Ecto neural progenitor cell (in vitro differentiated cells): ENCODE results near the gene LIMS4.
"Not testable (repeated sequence)": the region's sequence is repeated elsewhere in the genome, so short reads cannot be mapped to it uniquely, and the experiment has no call there.

Source experiments
- DNase-seq: peaks from one replicate; pipeline ENCODE4 v3.0.0-alpha.2; 2018; ENCODE audit warnings: low spot score

The LIMS4 gene

GRCh38 chr2:110449127-110449947, 23.3 kb downstream of the LIMS4 start:
- DNase-seq, result not testable (repeated sequence)

GRCh38 chr2:110446644-110447043, 26.0 kb downstream of the LIMS4 start:
- not testable (repeated sequence) for DNase-seq

GRCh38 chr2:110443305-110444005, 29.2 kb downstream of the LIMS4 start:
- not testable (repeated sequence) for DNase-seq

- not testable (repeated sequence) for DNase-seq
These were observed 30.7 kb downstream of the LIMS4 start for GRCh38 chr2:110441905-110442304.

GRCh38 chr2:110434565-110434964, 38.1 kb downstream of the LIMS4 start:
- not testable (repeated sequence) for DNase-seq

- DNase-seq, result not testable (repeated sequence)
These were observed 46.9 kb downstream of the LIMS4 start for GRCh38 chr2:110425725-110426124.

GRCh38 chr2:110424421-110424820, 48.2 kb downstream of the LIMS4 start:
- not testable (repeated sequence) for DNase-seq

GRCh38 chr2:110423574-110423962, 49.0 kb downstream of the LIMS4 start:
- not testable (repeated sequence) for DNase-seq

- DNase-seq, result not testable (repeated sequence)
These were observed 49.6 kb downstream of the LIMS4 start for GRCh38 chr2:110422852-110423573.

- not testable (repeated sequence) for DNase-seq
These were observed 51.8 kb downstream of the LIMS4 start for GRCh38 chr2:110420641-110421354.

GRCh38 chr2:110407142-110407541, 65.5 kb downstream of the LIMS4 start:
- not testable (repeated sequence) for DNase-seq

- DNase-seq, result not testable (repeated sequence)
These were observed 67.6 kb downstream of the LIMS4 start for GRCh38 chr2:110404988-110405387.

GRCh38 chr2:110404246-110404645, 68.4 kb downstream of the LIMS4 start:
- DNase-seq, result not testable (repeated sequence)

GRCh38 chr2:110401001-110401618, 71.5 kb downstream of the LIMS4 start:
- not testable (repeated sequence) for DNase-seq

GRCh38 chr2:110399378-110399777, 73.2 kb downstream of the LIMS4 start:
- not testable (repeated sequence) for DNase-seq

- not testable (repeated sequence) for DNase-seq
These were observed 76.6 kb downstream of the LIMS4 start for GRCh38 chr2:110395990-110396389.
